Ishikawa (cell line): ENCODE data around the gene AGO4.

Experiments used
- CEBPB ChIP-seq: IDR thresholded peaks from 2 replicates; pipeline ENCODE4 v1.6.1; 2012
- CREB1 ChIP-seq: IDR thresholded peaks from 2 replicates; pipeline ENCODE4 v1.6.1; 2012; ENCODE audit warnings: low read depth
- EGR1 ChIP-seq: IDR thresholded peaks from 2 replicates; pipeline ENCODE4 v1.6.1; 2012
- EP300 ChIP-seq: IDR thresholded peaks from 2 replicates; pipeline ENCODE4 v1.6.1; 2012; ENCODE audit warnings: borderline replicate concordance
- FOXM1 ChIP-seq: IDR thresholded peaks from 2 replicates; pipeline ENCODE4 v1.6.1; 2012; ENCODE audit warnings: low read depth, borderline replicate concordance
- MAX ChIP-seq: IDR thresholded peaks from 2 replicates; pipeline ENCODE4 v1.6.1; 2012
- NFIC ChIP-seq: IDR thresholded peaks from 2 replicates; pipeline ENCODE4 v1.6.1; 2012
- RAD21 ChIP-seq: IDR thresholded peaks from 2 replicates; pipeline ENCODE4 v1.6.1; 2012; ENCODE audit warnings: low read depth
- REST ChIP-seq: IDR thresholded peaks from 2 replicates; pipeline ENCODE4 v1.6.1; 2012; ENCODE audit warnings: low read depth, mild to moderate bottlenecking
- TAF1 ChIP-seq: IDR thresholded peaks from 2 replicates; pipeline ENCODE4 v1.6.1; 2012; ENCODE audit warnings: low read depth, mild to moderate bottlenecking
- TCF12 ChIP-seq: IDR thresholded peaks from 2 replicates; pipeline ENCODE4 v1.6.1; 2012; ENCODE audit warnings: low read depth
- TEAD4 ChIP-seq: IDR thresholded peaks from 2 replicates; pipeline ENCODE4 v1.6.1; 2012
- USF1 ChIP-seq: IDR thresholded peaks from 2 replicates; pipeline ENCODE4 v1.6.1; 2012
- YY1 ChIP-seq: IDR thresholded peaks from 2 replicates; pipeline ENCODE4 v1.6.1; 2012; ENCODE audit warnings: low read depth
- ZBTB7A ChIP-seq: IDR thresholded peaks from 2 replicates; pipeline ENCODE4 v1.6.1; 2012; ENCODE audit warnings: low read depth

Gene AGO4

GRCh38 chr1:35899941-35900340 is 92.1 kb downstream of the AGO4 start:
- TF ChIP-seq FOXM1 (no peak), ZBTB7A (no peak), TCF12 (no peak), MAX (no peak), CEBPB (no peak), TAF1 (no peak), TEAD4 (no peak), EP300 (no peak), REST (no peak), NFIC (no peak)

GRCh38 chr1:35901235-35901634 is 93.4 kb downstream of the AGO4 start:
- TF ChIP-seq USF1 (no peak), TEAD4 (no peak), NFIC (no peak), YY1 (no peak), TCF12 (no peak), EGR1 (no peak), CEBPB (no peak), EP300 (no peak), CREB1 (no peak), REST (no peak), ZBTB7A (no peak), TAF1 (no peak), FOXM1 (no peak), MAX (no peak), RAD21 (no peak)

- TF ChIP-seq EGR1 (no peak), RAD21 (no peak), EP300 (no peak), FOXM1 (no peak), TAF1 (no peak), CREB1 (no peak), NFIC (no peak), CEBPB (no peak), REST (no peak), MAX (no peak), ZBTB7A (no peak), TCF12 (no peak), USF1 (no peak), YY1 (no peak), TEAD4 (no peak)
Measured at GRCh38 chr1:35902671-35903070, 94.9 kb downstream of the AGO4 start.
